CD1c-positive myeloid dendritic cell (primary cell): ENCODE data around the gene POC1B.

Experiments used
- DNase-seq: peaks from one replicate; pipeline ENCODE4 v3.0.0-alpha.2; 2016; ENCODE audit errors: extremely low spot score

The POC1B gene

GRCh38 chr12:89389755-89390661, 135.8 kb downstream of the POC1B start:
- peak; percentile 62 for DNase-seq

- DNase-seq: no peak
These were observed 139.7 kb downstream of the POC1B start for GRCh38 chr12:89386138-89386537.

DNA sequence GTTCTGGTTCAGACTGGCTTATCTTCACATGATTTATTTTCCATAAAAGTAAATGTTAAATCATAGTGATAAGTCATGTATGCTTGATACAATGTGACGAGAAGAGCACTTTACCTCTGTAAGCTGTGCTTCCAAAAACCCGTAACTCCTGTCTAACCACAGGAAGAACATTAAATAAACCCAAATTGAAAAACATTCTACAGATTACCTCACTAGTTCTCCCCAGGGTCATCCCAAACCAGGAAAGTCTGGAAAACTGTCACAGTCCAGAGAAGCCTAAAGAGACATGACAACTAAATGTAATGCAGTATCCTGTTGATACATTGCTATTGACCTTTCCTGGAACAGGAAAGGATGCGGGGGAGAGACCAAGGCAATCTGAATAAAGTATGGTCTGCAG, 141.0 kb downstream of the POC1B start:
- no peak for DNase-seq

GRCh38 chr12:89384050-89384758, 141.6 kb downstream of the POC1B start:
- peak; percentile 55 for DNase-seq

DNA sequence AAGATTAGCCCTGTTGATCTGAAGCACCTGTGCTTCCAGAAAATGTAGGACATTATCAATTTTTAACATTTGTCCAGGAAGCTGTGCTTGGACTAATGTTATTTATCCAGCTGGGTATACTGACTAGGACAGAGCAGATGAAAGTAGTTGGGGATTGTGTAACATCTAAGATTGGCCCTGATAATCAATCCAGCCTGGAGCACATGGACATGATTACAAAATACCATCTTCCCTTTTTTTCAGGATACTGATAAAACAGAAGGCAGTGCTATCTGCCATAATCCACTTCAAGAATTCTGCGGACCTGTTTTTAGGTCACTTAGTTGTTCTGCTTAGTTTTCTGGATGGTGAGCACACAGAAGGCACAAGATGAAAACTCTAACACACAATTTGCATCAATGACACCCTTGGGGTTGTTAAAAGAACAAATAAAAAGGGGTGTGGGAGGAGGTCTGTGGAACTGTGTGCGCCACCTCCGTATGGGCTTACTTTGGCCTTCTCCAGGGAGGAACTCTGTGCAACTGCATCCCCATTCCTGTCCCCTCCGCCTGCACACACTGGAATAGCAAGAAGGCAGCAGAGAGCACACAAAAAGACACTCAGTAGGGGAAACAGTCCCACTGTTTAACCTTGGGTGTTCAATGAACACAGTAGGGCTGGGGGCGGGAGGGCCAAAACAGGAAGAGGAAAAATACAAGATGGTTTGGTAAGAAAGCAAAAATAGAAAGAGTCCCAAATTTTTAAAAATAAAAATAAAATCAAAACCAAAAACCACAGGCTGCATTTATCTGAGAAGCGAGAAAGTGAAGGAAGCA, 142.4 kb downstream of the POC1B start:
- DNase-seq: peak; percentile 54

DNA sequence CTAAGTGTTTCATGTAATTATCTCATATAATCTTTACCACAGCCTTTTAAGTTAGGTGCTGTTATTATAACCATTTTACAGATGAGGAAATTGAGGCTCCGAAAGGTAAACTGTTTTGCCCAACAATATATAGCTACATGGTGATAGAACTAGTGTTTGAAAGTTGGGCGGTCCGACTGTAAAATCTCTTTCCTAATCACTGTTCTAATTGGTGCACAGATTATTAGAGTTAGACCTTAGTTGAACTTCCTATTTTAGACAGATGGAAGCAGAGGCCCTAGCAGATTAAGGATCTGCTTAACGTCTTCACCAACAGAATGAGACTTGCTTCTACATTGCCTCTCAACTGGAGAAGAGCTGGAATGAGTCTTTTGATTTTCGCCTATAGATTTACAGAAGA, 143.5 kb downstream of the POC1B start:
- peak; percentile 48 for DNase-seq

DNA sequence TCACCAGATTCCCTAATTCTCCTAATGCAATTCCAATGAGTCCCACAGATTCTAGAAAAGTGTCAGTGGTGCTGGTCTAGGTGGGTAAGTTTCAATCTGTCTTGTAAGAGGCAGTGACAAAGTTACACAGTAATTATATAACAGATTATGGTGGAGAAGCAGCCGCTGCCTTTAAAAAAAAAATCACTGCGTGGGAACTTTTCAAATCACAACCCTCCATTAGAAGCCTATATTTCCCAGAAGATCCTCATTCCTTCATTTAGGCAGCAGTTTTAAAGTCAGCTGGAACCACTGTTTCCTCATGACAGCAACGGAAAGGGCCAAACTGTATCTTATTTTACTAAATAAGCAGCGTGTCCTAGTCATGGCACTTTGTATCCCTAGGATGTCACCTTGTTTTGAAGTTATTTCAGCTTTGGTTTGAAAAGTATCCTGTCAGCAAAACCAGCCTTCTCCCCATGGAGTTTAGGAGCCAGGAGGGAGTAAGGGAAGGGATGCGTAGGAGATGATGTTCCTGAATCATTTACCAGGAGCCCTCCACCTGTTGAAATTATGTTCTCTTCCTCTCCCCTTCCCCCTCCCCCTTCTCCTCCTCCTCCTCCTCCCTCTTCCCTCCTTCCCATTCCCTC, 145.9 kb downstream of the POC1B start:
- DNase-seq: no peak

DNA sequence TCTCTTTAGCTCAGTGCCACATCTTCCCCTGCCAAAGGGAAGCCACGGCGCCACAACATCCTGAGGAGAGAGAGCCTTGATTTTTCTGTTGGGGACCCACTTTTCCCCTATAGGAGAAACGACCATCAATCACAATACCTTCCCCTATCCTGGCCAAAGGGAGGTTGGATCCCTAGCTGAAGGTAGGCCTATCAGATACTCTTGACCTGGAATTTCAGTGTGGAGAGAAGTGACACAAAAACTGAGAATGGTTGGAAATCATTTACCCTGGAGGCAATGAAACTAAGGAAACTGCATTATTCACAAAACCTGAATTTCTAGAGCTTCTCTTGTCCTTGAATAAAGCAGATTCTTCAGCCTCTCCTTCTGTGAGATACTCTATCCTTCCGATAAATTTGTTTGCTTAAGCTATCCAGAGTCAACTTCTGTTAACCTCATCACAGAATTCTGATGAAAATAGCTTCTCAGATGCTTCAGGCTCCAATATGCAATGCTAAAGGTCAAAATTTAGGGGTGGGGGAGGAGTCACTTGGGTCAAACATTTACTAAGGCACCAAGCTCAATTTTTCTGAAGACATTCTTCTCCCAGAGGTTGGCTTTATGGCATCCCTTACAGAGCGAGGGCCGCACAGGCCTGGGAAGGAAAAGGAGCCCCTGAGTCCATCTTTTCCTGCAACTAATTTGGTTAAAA, 146.6 kb downstream of the POC1B start:
- DNase-seq: no peak

GRCh38 chr12:89376844-89377243, 149.0 kb downstream of the POC1B start:
- no peak for DNase-seq

GRCh38 chr12:89376202-89376529, 149.7 kb downstream of the POC1B start:
- no peak for DNase-seq

DNA sequence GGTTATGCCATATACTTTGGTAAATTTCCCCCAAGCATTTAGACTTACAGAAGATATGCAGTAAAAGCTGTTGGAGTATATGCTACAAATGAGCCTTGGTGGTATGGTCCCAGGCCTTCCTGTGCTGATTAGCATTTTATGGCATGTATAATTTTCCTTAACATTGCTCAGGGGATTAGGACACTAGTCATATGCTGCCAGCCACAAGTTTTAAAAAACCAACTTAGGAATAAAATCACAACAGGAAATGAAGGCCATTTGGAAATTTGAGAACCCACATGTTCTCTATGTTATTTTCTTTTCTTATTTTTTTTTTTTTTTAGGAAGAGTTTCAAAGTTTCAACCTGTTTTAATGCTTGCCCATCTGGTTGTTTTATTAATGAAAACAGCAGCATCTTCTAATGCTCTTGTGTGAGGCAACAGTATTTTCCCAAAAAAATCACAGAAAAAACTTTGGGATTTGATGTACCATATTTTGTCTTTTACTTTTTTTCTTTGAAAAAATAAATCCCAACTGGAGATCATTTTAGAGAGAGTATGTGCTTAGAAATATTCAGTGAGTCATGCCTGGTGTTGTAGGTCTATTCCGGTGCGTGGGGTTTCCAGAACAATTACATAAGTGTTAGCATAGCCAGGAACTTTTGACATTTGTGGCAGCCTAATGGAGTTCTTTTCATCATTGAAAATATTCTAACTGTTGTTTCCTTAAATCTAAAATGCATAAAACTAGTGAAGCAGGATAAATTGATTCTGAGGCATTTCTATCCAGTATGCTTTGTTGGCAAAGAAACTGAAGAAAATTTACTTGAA, 151.9 kb downstream of the POC1B start:
- DNase-seq: no peak

DNA sequence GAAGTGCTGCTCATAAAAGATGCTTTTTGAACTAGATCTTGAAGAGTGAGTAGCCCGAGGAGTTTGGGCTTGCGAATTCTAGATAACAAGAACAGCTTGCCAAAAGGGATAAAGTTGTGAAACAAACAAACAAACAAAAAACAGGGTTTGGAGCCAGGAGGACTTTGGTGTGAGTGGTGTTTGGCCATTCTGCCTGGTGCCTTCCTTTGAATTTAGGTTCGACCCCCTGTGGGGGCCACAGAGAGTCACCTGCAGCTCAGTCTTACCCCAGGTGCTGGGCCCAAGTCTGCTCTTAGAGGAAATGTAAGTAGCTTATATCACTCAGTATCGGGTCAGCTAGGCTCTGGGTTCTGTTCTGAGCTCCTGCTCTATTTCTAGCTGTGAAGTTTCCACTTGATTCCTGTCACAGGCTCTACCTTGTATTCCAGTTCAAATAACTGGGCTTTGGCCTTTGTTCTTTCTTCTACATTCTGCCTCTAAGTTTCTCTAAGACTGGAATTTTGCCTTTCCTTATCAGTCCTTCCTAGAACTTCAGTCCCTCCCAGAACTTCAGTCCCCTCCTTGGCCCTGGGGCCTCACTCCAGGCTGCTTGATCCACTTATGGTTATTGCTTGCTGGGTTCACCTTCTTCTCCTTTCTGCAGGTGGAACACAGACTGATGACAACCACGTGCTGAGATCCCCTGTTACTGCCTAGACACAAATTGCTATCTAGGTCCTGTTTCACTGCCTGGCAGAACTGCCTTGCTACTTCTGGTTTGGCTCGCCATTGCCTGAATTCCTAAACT, 153.1 kb downstream of the POC1B start:
- DNase-seq: no peak

GRCh38 chr12:89370850-89371249, 155.0 kb downstream of the POC1B start:
- no peak for DNase-seq

- peak; percentile 47 for DNase-seq
These were observed 155.4 kb downstream of the POC1B start for GRCh38 chr12:89370421-89370831.
